Measurements from ENCODE around the gene HEXA.
A peak's percentile ranks its signal among the peaks of the same experiment; 100 is the strongest.

Gene HEXA

DNA sequence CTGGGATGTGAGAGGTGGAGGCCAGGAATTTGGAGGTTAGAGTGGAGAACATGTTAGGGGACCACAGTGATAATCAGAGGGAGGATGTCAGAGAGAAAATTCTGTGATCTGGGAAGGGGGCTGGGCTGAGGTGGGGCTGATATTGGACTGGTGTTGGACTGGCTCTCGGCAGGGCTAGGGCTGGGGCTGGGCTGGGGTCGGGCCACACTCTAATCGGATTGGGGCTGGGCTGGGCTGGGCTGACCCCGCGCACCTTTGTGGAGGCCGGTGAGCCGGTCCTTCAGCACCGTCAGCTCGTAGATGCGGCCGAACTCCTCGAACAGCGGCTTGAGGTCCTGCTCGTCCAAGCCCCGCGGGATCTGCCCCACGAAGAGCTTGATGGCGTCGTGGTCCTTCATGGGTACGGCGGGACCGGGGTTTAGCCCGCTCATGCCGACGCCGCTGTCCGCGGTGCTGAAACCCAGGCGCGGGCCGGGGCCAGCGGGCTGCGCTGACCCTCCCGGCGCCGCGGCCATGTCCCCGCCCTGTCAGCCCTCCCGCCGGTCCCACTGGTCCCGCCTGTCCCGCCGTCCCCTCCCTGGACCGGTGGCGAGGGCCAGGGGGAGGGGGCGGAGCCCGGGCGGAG lies 56.3 kb downstream of the HEXA start:
- DNase-seq (ENCODE audit: low spot score) = peak; percentile 44

DNA sequence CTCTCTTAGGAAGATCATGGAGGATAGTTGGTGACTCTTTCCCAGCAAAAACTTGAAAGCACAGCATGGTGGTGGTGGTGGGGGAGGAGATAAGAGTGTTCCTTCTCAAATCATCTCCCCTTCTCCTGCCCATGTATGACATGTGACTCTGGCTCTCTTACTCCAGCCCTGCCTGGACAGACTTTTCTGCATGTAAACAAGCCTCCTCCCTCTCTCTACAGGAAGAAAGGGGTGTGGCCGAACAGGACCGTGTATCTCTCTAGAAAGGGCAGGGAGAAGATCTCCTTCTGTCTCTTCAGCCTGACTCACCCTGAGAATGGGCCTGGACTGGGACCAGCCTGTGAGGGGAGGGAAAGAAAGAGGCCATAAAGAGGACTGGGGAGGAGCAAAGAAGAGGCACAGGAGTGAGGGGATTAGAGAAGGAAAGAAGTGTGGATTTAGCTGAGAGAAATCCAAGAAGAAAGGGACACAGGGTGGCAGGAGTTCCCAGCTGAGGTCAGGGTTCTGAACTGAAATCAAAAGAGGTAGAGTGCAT lies 57.3 kb downstream of the HEXA start:
- no peak for DNase-seq (ENCODE audit: low spot score)

DNA sequence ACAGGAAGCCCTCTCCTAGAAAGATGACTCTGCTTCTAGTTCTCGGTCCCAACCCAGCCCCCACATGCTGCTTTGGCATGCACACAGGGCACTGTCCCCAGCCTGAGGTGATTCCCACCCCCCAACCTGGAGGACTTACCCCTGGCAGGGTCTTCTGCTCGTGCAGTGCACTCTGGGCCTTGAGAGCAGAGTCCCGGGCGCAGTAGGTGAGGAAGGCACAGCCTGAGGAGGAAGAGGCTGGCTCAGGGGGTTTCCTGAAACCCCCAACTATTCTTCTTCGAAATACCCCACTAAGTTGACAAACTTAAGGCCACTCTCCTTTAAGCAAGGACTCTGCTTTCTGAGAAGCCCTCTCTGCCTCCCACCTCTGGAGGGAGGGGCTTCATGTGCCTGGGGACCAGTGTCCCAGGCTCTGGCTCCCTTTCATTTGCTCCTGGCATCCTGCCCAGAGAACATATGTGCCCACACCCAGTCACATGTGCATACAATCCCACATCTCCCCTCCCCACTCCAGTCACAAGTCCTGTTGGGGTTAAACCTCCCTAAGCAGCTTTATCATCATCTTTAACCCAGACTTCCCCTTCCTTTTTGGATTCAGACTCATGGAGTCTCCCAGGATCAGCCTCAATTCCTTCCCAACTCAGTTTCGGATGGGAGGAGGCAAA lies 60.0 kb downstream of the HEXA start:
- no peak for DNase-seq (ENCODE audit: low spot score)

DNA sequence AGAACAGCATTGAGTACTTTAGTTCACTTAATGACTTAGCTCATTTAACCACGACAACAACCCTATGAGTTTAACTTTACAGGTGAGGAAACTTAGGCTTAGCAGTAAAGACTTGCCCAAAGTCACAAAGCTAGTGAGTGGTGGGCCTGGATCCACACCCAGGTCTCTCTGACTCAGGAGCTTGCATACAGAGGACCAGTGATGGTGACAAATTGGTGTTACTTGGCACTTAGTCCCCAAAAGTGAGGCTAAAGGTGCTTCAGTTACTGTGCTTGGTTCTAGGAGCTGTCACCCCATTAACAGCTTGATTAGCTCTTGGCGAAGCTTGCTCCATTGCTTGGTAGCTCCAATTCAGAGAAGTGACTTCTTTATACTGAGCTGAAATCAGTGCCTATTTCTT lies 61.9 kb downstream of the HEXA start:
- no peak for DNase-seq (ENCODE audit: low spot score)

DNA sequence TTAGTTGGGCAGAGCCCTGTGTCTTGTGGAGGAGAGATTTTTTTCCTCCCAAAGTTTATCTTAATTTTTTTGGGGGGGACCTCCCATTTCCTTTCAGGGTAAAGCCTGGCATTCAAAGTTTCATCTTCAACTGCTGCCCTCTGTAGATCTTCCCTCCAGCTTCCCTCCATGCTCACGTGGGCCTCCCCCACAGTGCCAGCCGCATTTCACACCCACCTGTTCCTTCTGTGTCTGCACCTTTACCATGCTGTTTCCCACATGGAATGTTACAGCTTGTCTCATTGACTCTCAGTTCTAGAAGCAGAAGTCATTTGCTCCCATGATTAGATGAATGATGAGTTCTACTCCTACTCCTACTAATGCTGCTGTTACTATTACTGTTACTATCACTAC lies 62.4 kb downstream of the HEXA start:
- DNase-seq (ENCODE audit: low spot score) = no peak

DNA sequence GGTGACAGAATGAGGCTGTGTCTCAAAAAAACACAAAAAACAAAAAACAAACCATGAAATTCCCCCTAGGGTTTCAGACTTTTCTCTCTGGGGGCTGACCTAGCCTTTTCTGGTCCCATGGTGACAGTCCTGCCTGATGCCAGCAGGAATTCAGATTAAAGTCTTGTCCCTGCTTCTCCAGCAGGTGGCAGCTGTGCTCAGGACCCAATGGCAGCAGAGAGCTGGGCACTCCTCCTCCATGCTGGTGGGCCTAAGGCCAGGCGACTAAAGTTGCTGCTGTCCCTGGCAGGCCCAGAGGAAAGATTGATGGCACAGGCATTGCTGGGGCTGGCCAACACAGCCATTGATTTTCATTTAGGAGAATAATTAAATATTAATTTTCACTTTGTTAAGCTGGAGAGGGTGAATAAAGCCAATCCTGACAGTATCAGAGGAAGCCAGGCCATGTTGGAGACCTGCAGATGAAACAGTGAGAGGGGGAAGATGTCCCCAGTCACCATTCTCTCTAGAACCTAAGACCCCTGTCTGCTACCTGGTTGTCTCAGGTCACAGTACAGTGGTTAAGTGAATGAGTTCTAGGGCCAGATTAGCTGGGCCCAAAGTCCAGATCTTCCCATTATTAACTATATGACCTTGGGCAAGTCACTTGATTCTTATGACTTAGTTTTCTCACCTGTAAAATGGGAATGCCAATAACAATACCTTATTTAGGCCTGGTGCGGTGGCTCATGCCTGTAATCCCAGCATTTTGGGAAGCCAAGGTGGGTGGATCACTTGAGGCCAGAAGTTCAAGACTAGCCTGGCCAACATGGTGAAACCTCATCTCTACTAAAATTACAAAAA lies 63.0 kb downstream of the HEXA start:
- peak; percentile 57 for DNase-seq (ENCODE audit: low spot score)

DNA sequence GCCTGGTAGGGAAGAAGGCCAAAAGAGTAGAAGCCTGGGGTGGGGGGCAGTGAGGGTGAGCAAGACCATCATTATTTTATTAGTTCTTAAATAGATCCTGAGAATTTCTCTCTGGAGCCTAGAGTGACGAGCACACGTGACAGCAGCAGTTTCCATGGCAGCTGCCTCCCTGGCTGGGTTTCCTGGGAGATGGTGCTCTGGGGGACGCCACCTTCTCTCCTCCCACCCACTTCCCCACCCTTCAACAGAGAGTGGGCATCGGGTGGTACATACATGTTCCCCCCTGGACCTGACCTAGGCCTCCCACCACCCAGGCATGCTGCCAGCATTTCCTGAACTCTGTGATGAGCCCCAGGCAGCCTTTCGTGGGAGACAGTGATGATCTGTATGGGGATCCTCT lies 68.8 kb downstream of the HEXA start:
- DNase-seq (ENCODE audit: low spot score) = no peak

DNA sequence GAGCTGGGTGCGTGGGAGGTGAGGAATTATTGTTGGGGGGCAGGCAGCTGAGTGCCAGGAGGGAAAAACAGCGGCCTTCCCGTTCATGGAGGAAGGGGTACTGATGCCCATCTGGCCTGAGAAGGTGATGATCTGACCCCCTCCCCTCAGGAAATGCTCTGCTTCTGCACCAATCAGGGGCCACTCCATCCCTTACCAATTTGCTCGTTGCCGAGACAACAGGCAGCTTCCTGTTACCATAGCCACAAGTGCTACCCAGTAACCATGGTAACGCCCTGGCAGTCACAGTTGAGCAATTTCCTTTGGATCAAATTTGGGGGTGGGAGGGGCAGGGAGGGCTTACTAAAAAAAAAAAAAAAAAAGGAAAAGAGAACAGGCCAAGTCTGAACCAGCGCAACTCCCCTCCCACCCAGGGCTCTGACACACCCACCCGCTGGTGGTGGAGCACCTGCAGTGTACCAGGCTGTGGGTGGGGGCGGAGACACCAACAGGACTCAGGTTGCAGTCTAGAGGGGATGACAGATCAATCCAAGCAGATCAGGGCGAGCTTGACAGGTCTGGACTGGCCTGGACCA lies 69.5 kb downstream of the HEXA start:
- peak; percentile 76 for DNase-seq (ENCODE audit: low spot score)

DNA sequence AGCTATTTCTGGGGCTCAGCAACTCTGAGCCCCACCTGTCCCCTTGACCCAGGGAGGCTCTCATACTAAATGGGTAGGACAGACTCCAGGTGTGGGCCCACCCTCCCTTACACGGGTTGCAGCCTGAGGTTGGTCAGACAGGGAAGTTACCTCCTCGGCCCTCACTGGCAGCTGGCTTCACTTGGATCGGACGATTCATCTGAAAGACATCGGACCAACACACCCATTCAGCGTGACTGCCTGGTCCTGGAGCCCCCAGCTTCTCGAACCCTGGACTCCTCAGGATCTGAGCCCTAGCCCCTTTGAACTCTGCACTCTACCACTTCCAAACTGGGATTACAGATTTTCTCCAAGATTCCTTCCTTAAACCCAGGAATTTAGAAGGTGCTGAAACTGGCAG lies 71.2 kb downstream of the HEXA start:
- no peak for DNase-seq (ENCODE audit: low spot score)

DNA sequence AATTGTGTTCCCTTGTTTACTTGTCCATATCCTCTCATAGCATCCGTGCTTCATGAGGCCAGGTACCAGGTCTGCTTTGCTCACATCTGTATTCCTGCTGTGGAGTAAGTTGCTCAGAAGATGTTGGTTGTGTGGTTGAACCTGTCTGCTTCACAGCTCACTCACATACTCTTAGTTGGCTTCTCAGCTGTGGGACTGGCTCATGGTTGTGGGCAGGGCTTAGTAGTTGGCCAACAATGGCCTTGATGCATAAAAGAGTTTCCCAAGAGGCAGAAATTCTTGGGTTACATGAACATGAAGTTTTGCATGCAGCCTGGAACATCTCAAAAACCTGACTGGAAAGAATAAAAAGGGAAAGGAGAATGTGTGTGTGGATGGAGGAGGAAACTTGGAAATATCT lies 72.9 kb downstream of the HEXA start:
- no peak for DNase-seq (ENCODE audit: low spot score)

Measured in CD4-positive, alpha-beta T cell treated with Interleukin-15 for 4 hours (primary cell).